K562 (cell line): ENCODE measurements around the gene KRT8. TPM values are rescaled to one million over a fixed set of nuclear protein-coding genes. Genes with fewer than 3 reads are reported as not detected.

ENCODE experiments used
- ATAC-seq: fragments of 200-7000 bp; cut with Tn5 transposase; 3 replicates; pipeline ENCODE4 v1.9.1; 2020; ENCODE audit warnings: moderate library complexity
- BruUV-seq: library from RNA; stranded (reverse); fragments of 400-500 nt; replicated peaks from 2 replicates; lab custom pipeline; 2021; lab: Mats Ljungman, UMichigan
- CTCF ChIA-PET: fragments of 300-600 bp; formaldehyde crosslinking; extraction: SDS; loops from one replicate; lab custom pipeline; 2021; ENCODE audit warnings: low intra/inter-chr PET ratio; lab: Yijun Ruan, JAX
- POLR2A ChIA-PET: fragments of 300-600, 350-650 bp; sonication (Branson Sonifier 250); formaldehyde crosslinking; extraction: SDS; loops from one replicate; lab custom pipeline; 2021; ENCODE audit warnings: antibody characterized with exemption, inconsistent platforms; lab: Yijun Ruan, JAX
- DNase-seq, 4 experiments: peaks; one replicate each; pipeline versions ENCODE4 v3.0.0 to v3.0.0-alpha.2; 2011 to 2018; ENCODE audit warnings: low spot score in 3 of 4, mixed read lengths in 3 of 4; ENCODE audit errors: extremely low read depth in 1 of 4
- FAIRE-seq: peaks from 2 replicates; lab custom pipeline; 2011; peaks lifted over from hg19 to GRCh38; lab: Jason Lieb, UNC
- H2AFZ ChIP-seq: 2 replicates; pipeline ENCODE4 v1.6.0; 2011; ENCODE audit warnings: low read depth, low read length, control low read depth, inconsistent platforms
- H3K27ac ChIP-seq: fragments of 200-600 bp; 3 replicates; pipeline ENCODE4 v1.8.0; 2011; ENCODE audit warnings: low read depth, mild to moderate bottlenecking, control low read depth, inconsistent platforms, low read length, moderate library complexity, mixed read lengths; ENCODE audit errors: extremely low read depth
- H3K27me3 ChIP-seq, 2 experiments: fragments of 300-600 bp in 1 of 2; 2 replicates in 1 of 2; 3 replicates in 1 of 2; pipeline versions ENCODE4 v1.6.0 to v1.8.0; 2011; ENCODE audit warnings: inconsistent platforms in 2 of 2, low read length in 2 of 2, mild to moderate bottlenecking in 1 of 2, mixed read lengths in 1 of 2, moderate library complexity in 1 of 2; ENCODE audit not compliant: control insufficient read depth in 2 of 2, insufficient read depth in 2 of 2
- H3K36me3 ChIP-seq: fragments of 300-600 bp; 3 replicates; pipeline ENCODE4 v1.8.0; 2011; ENCODE audit warnings: mild to moderate bottlenecking, low read length, inconsistent platforms; ENCODE audit not compliant: control insufficient read depth, insufficient read depth
- H3K4me1 ChIP-seq, 2 experiments: fragments of 200-600 bp in 1 of 2; replicated peaks in 1 of 2; 2 replicates in 1 of 2; 3 replicates in 1 of 2; pipeline versions ENCODE4 v1.5.1 to v1.8.0; 2011; ENCODE audit warnings: inconsistent platforms in 2 of 2, low read length in 2 of 2, mild to moderate bottlenecking in 1 of 2, mixed read lengths in 1 of 2, moderate library complexity in 1 of 2; ENCODE audit not compliant: control insufficient read depth in 2 of 2, insufficient read depth in 2 of 2
- H3K4me2 ChIP-seq: 2 replicates; pipeline ENCODE4 v1.6.1; 2011; ENCODE audit warnings: low read length, control low read depth, inconsistent platforms, mixed read lengths; ENCODE audit not compliant: insufficient read depth
- H3K4me3 ChIP-seq: fragments of 200-600 bp; sonication (generic), shearing (Covaris generic); 2 replicates; pipeline ENCODE4 v1.5.1; 2016; ENCODE audit warnings: control low read depth, inconsistent platforms
- H3K79me2 ChIP-seq: fragments of 200-600 bp; 3 replicates; pipeline ENCODE4 v1.8.0; 2011; ENCODE audit warnings: low read length, inconsistent platforms; ENCODE audit not compliant: control insufficient read depth, insufficient read depth
- H3K9ac ChIP-seq, 2 experiments: 2 replicates each; pipeline versions ENCODE4 v1.6.0 to v1.6.1; 2011; ENCODE audit warnings: low read depth in 2 of 2, low read length in 2 of 2, control low read depth in 1 of 2, inconsistent platforms in 1 of 2, mild to moderate bottlenecking in 1 of 2, mixed read lengths in 1 of 2; ENCODE audit not compliant: insufficient read depth in 1 of 2
- H3K9me1 ChIP-seq: one replicate; pipeline ENCODE4 v1.6.0; 2011; ENCODE audit warnings: inconsistent platforms, mild to moderate bottlenecking, low read length, moderate library complexity; ENCODE audit not compliant: control insufficient read depth, insufficient read depth
- H3K9me3 ChIP-seq: replicated peaks from 2 replicates; pipeline ENCODE4 v1.5.1; 2011; ENCODE audit warnings: low read depth, low read length, inconsistent platforms; ENCODE audit not compliant: control insufficient read depth, insufficient read depth
- H4K20me1 ChIP-seq: replicated peaks from 2 replicates; pipeline ENCODE4 v1.6.1; 2011; ENCODE audit warnings: low read length, inconsistent platforms, mixed read lengths; ENCODE audit not compliant: control insufficient read depth, insufficient read depth
- C11orf30 ChIP-seq: fragments of 450-650 bp; IDR thresholded peaks from 2 replicates; pipeline ENCODE4 v1.6.1; 2016; ENCODE audit warnings: low read depth, mild to moderate bottlenecking
- CBFA2T2 ChIP-seq: fragments of 450-650 bp; conservative IDR thresholded peaks from 2 replicates; pipeline ENCODE4 v1.6.1; 2017; ENCODE audit warnings: mild to moderate bottlenecking
- GATAD2A ChIP-seq: fragments of 450-650 bp; IDR thresholded peaks from 2 replicates; pipeline ENCODE4 v1.6.1; 2017
- MEF2D ChIP-seq: conservative IDR thresholded peaks from 2 replicates; pipeline ENCODE4 v1.6.1; 2016; ENCODE audit warnings: low read depth, missing genetic modification characterization, missing compliant biosample characterization
- MYBL2 ChIP-seq, 2 experiments: fragments of 450-650 bp in 1 of 2; sonication (generic) in 1 of 2; formaldehyde crosslinking in 1 of 2; IDR thresholded peaks; 2 replicates each; pipeline versions ENCODE4 v1.6.1 to v1.8.1; 2017 to 2022; ENCODE audit warnings: borderline replicate concordance in 1 of 2, inconsistent platforms in 1 of 2, low read depth in 1 of 2, mild to moderate bottlenecking in 1 of 2, missing genetic modification reagents in 1 of 2, moderate library complexity in 1 of 2
- PPARD ChIP-seq: fragments of 250-450 bp; sonication (Bioruptor Pico); IDR thresholded peaks from 2 replicates; pipeline ENCODE4 v1.8.0; 2022; ENCODE audit warnings: inconsistent platforms, mild to moderate bottlenecking, moderate library complexity
- RFX1 ChIP-seq: fragments of 450-650 bp; IDR thresholded peaks from 2 replicates; pipeline ENCODE4 v1.6.1; 2016; ENCODE audit warnings: mild to moderate bottlenecking, moderate library complexity
- ZNF311 ChIP-seq: fragments of 250-450 bp; sonication (Bioruptor Pico); IDR thresholded peaks from 2 replicates; pipeline ENCODE4 v1.4.0; 2020; ENCODE audit warnings: mild to moderate bottlenecking, moderate library complexity
- ZNF316 ChIP-seq: fragments of 450-650 bp; IDR thresholded peaks from 2 replicates; pipeline ENCODE4 v1.6.1; 2016
- WGBS: fragments of 100-300 bp; shearing (Covaris generic); methylation state at CpG from one replicate; pipeline ENCODE4 v1.1.6; 2016; ENCODE audit warnings: low coverage, mixed read lengths; ENCODE audit not compliant: insufficient coverage; ENCODE audit errors: missing lambda C conversion rate; 5-methylcytosine and 5-hydroxymethylcytosine counted together
- in situ Hi-C: fragments of 300-500 bp; cut with MboI; formaldehyde crosslinking; loops from 4 replicates; pipeline ENCODE4 v1.15.0; 2018; ENCODE audit warnings: inconsistent platforms, mixed read lengths
- intact Hi-C: fragments of 100-400 bp; cut with micrococcal nuclease; formaldehyde crosslinking; loops from 2 replicates; pipeline ENCODE4 v1.14.2; 2022
- polyA plus RNA-seq, 8 experiments: library from polyadenylated mRNA; depleted of rRNA in 4 of 8; stranded (reverse) in 5 of 8; unstranded in 3 of 8; fragments of >200 nt; fragmentation: Nextera tagmentation in 2 of 8; fragmentation: Illumina TruSeq in 1 of 8; extraction: Ambion mirVana in 2 of 8; extraction: Trizol in 1 of 8; gene quantifications; 2 replicates each; pipeline versions ENCODE4 v1.2.1 to v1.2.3, GENCODE V29; 2011 to 2014; ENCODE audit warnings: inconsistent platforms in 1 of 8, missing spikeins in 1 of 8
- total RNA-seq, 7 experiments: library from RNA; depleted of rRNA in 6 of 7; stranded (reverse); fragments of >200 nt in 6 of 7; fragmentation: Illumina TruSeq in 2 of 7; extraction: Trizol in 2 of 7; gene quantifications; 2 replicates each; pipeline versions ENCODE4 v1.2.1 to v1.2.3, GENCODE V29; 2011 to 2021; ENCODE audit warnings: low replicate concordance in 1 of 7
- TF ChIP-seq, protein P1 (sequence below), 2 experiments: IDR thresholded peaks in 1 of 2; conservative IDR thresholded peaks in 1 of 2; 2 replicates each; pipeline ENCODE4 v1.6.1; 2016; ENCODE audit warnings: low read depth in 2 of 2, mild to moderate bottlenecking in 1 of 2, missing compliant biosample characterization in 1 of 2, missing genetic modification characterization in 1 of 2, moderate library complexity in 1 of 2

KRT8 gene
- total and polyA plus RNA-seq, 9 of the 15 experiments (the other 6 are each of a cell fraction or from before 2014, with no cell fraction given), result 41.5 to 661 (median 260) TPM

- no peak for ATAC-seq
These were observed 13.9 kb upstream of the KRT8 start for GRCh38 chr12:52918784-52919183.

More at GRCh38 chr12:52918784-52919183, 13.9 kb upstream of the KRT8 start:
- TF ChIP-seq ZNF311 (CRISPR knock-in tag) (no peak), MYBL2 (IDR thresholded peaks at IDR 0.05; ENCODE audit: low read depth) (no peak), MYBL2 (CRISPR knock-in tag; IDR thresholded peaks at IDR 0.05; ENCODE audit: borderline replicate concordance) (no peak), PPARD (CRISPR knock-in tag) (no peak), GATAD2A (no peak), RFX1 (no peak), CBFA2T2 (no peak), ZNF316 (peak; percentile 38; the same call in 1 of the 2 replicates), C11orf30 (peak; percentile 52), MEF2D (no peak)
- TF ChIP-seq, protein P1, sequence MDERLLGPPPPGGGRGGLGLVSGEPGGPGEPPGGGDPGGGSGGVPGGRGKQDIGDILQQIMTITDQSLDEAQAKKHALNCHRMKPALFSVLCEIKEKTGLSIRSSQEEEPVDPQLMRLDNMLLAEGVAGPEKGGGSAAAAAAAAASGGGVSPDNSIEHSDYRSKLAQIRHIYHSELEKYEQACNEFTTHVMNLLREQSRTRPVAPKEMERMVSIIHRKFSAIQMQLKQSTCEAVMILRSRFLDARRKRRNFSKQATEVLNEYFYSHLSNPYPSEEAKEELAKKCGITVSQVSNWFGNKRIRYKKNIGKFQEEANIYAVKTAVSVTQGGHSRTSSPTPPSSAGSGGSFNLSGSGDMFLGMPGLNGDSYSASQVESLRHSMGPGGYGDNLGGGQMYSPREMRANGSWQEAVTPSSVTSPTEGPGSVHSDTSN (CRISPR knock-in tag; IDR thresholded peaks at IDR 0.05; ENCODE audit: low read depth), result no peak
- TF ChIP-seq, protein P1 (tag; conservative IDR thresholded peaks at IDR 0.05; ENCODE audit: low read depth), result no peak
- Histone ChIP-seq H3K79me2 (no peaks in the 10 kb centered on the region), H3K27me3 (no peaks in the 10 kb centered on the region), H3K9me1 (no peaks in the 10 kb centered on the region), H3K9me3 (no peaks in the 10 kb centered on the region), H4K20me1 (no peaks in the 10 kb centered on the region), H3K27ac (no peak overlapping the region), H3K4me1 (peaks cover 7 to 17% of the 10 kb centered on the region in 2 experiments), H3K9ac (no peak overlapping the region), H2AFZ (no peak overlapping the region), H3K4me2 (no peak overlapping the region), H3K4me3 (no peak overlapping the region), H3K36me3 (no peaks in the 10 kb centered on the region)
- intact Hi-C loops (no loop called here), in situ Hi-C loops (no loop called here)
- no TSS peak for BruUV-seq
- 73% methylated on average over 2 of the region's 2 CpGs for WGBS
- CTCF ChIA-PET, result no interaction called here
- no peak for DNase-seq
- POLR2A ChIA-PET, result interaction anchor here (0.6 to 2.2 kb wide), 6 partner anchors 10 to 711 kb away, joined by 3 to 13 read pairs (median 5); partner anchors contain the start of genes KRT18 and KRT8
- FAIRE-seq, result no peak
